GM21737 (cell line): ENCODE data around the gene CDCP2.
"Not testable (repeated sequence)": the region's sequence is repeated elsewhere in the genome, so short reads cannot be mapped to it uniquely, and the experiment has no call there.

Source experiments
- ATAC-seq: cut with Tn5 transposase; IDR thresholded peaks from one replicate; pipeline ENCODE4 v1.9.1; 2021; ENCODE audit warnings: mild to moderate bottlenecking, moderate library complexity; ENCODE audit not compliant: unreplicated experiment

The CDCP2 gene

GRCh38 chr1:54117815-54118563, 34.8 kb downstream of the CDCP2 start:
- ATAC-seq, result no peak

- ATAC-seq, result no peak
Measured at GRCh38 chr1:54115520-54115919, 37.3 kb downstream of the CDCP2 start.

- ATAC-seq, result no peak
Measured at GRCh38 chr1:54114955-54115354, 37.8 kb downstream of the CDCP2 start.

- ATAC-seq, result no peak
Measured at GRCh38 chr1:54114001-54114400, 38.8 kb downstream of the CDCP2 start.

- no peak for ATAC-seq
Measured at GRCh38 chr1:54112705-54113368, 40.0 kb downstream of the CDCP2 start.

- ATAC-seq, result no peak
Measured at GRCh38 chr1:54112027-54112426, 40.8 kb downstream of the CDCP2 start.

- no peak for ATAC-seq
Measured at GRCh38 chr1:54111624-54112023, 41.2 kb downstream of the CDCP2 start.

- ATAC-seq, result no peak
Measured at GRCh38 chr1:54110996-54111395, 41.8 kb downstream of the CDCP2 start.

- no peak for ATAC-seq
Measured at GRCh38 chr1:54109129-54110090, 43.4 kb downstream of the CDCP2 start.

- no peak for ATAC-seq
Measured at GRCh38 chr1:54108156-54108555, 44.6 kb downstream of the CDCP2 start.

- no peak for ATAC-seq
Measured at GRCh38 chr1:54107131-54107530, 45.7 kb downstream of the CDCP2 start.

- ATAC-seq, result no peak
Measured at GRCh38 chr1:54105736-54106269, 47.0 kb downstream of the CDCP2 start.

GRCh38 chr1:54105080-54105479, 47.7 kb downstream of the CDCP2 start:
- no peak for ATAC-seq

GRCh38 chr1:54104613-54105012, 48.2 kb downstream of the CDCP2 start:
- ATAC-seq, result not testable (repeated sequence)

- ATAC-seq, result no peak
Measured at GRCh38 chr1:54103414-54103813, 49.4 kb downstream of the CDCP2 start.

GRCh38 chr1:54100500-54100899, 52.3 kb downstream of the CDCP2 start:
- no peak for ATAC-seq

- no peak for ATAC-seq
Measured at GRCh38 chr1:54099061-54099610, 53.7 kb downstream of the CDCP2 start.

GRCh38 chr1:54096877-54097240, 55.9 kb downstream of the CDCP2 start:
- ATAC-seq, result no peak

GRCh38 chr1:54096227-54096876, 56.4 kb downstream of the CDCP2 start:
- no peak for ATAC-seq

GRCh38 chr1:54095546-54096226, 57.1 kb downstream of the CDCP2 start:
- no peak for ATAC-seq
